HEK293 (cell line): Measurements from ENCODE around the gene MGST3.

Source experiments
- CTCF ChIP-seq: fragments of 450-650 bp; formaldehyde crosslinking; IDR thresholded peaks from 2 replicates; pipeline ENCODE4 v1.5.1; 2016; ENCODE audit warnings: missing biosample characterization, missing genetic modification characterization
- HIC1 ChIP-seq: fragments of 450-650 bp; formaldehyde crosslinking; IDR thresholded peaks from 2 replicates; pipeline ENCODE4 v1.5.1; 2016; ENCODE audit warnings: missing biosample characterization, missing genetic modification characterization
- PRDM10 ChIP-seq: fragments of 450-650 bp; formaldehyde crosslinking; IDR thresholded peaks from 2 replicates; pipeline ENCODE4 v1.5.1; 2016; ENCODE audit warnings: missing biosample characterization, missing genetic modification characterization
- PRDM6 ChIP-seq: fragments of 450-650 bp; formaldehyde crosslinking; IDR thresholded peaks from 2 replicates; pipeline ENCODE4 v1.5.1; 2017; ENCODE audit warnings: missing biosample characterization, missing genetic modification characterization
- REPIN1 ChIP-seq: fragments of 450-650 bp; formaldehyde crosslinking; IDR thresholded peaks from 2 replicates; pipeline ENCODE4 v1.5.1; 2017; ENCODE audit warnings: missing biosample characterization, missing genetic modification characterization, low read depth
- SCRT1 ChIP-seq: fragments of 450-650 bp; formaldehyde crosslinking; IDR thresholded peaks from 2 replicates; pipeline ENCODE4 v1.5.1; 2016; ENCODE audit warnings: missing biosample characterization, missing genetic modification characterization, borderline replicate concordance
- SP2 ChIP-seq: fragments of 450-650 bp; formaldehyde crosslinking; IDR thresholded peaks from 2 replicates; pipeline ENCODE4 v1.5.1; 2016; ENCODE audit warnings: missing biosample characterization, missing genetic modification characterization
- YY2 ChIP-seq: fragments of 450-650 bp; formaldehyde crosslinking; IDR thresholded peaks from 2 replicates; pipeline ENCODE4 v1.5.1; 2016; ENCODE audit warnings: missing biosample characterization, missing genetic modification characterization
- ZBTB8A ChIP-seq: fragments of 450-650 bp; formaldehyde crosslinking; IDR thresholded peaks from 2 replicates; pipeline ENCODE4 v1.5.1; 2016; ENCODE audit warnings: missing biosample characterization, missing genetic modification characterization
- ZFHX2 ChIP-seq: fragments of 450-650 bp; formaldehyde crosslinking; conservative IDR thresholded peaks from 2 replicates; pipeline ENCODE4 v1.5.1; 2016; ENCODE audit warnings: missing biosample characterization, missing genetic modification characterization
- ZFP41 ChIP-seq: fragments of 450-650 bp; formaldehyde crosslinking; IDR thresholded peaks from 2 replicates; pipeline ENCODE4 v1.5.1; 2016; ENCODE audit warnings: missing biosample characterization, missing genetic modification characterization, borderline replicate concordance
- ZNF133 ChIP-seq: fragments of 450-650 bp; formaldehyde crosslinking; IDR thresholded peaks from 2 replicates; pipeline ENCODE4 v1.5.1; 2016; ENCODE audit warnings: missing biosample characterization, missing genetic modification characterization
- ZNF174 ChIP-seq: fragments of 450-650 bp; formaldehyde crosslinking; IDR thresholded peaks from 2 replicates; pipeline ENCODE4 v1.5.0; 2017; ENCODE audit warnings: missing biosample characterization, mild to moderate bottlenecking, missing genetic modification characterization
- ZNF366 ChIP-seq: fragments of 450-650 bp; formaldehyde crosslinking; conservative IDR thresholded peaks from 2 replicates; pipeline ENCODE4 v1.5.1; 2016; ENCODE audit warnings: missing biosample characterization, missing genetic modification characterization
- ZNF521 ChIP-seq: fragments of 450-650 bp; formaldehyde crosslinking; IDR thresholded peaks from 2 replicates; pipeline ENCODE4 v1.5.1; 2017; ENCODE audit warnings: missing biosample characterization, mild to moderate bottlenecking, missing genetic modification characterization
- ZNF580 ChIP-seq: fragments of 450-650 bp; formaldehyde crosslinking; IDR thresholded peaks from 2 replicates; pipeline ENCODE4 v1.5.1; 2016; ENCODE audit warnings: missing biosample characterization, missing genetic modification characterization
- ZNF626 ChIP-seq: fragments of 450-650 bp; sonication (Bioruptor Pico); formaldehyde crosslinking; IDR thresholded peaks from 2 replicates; pipeline ENCODE4 v1.5.1; 2018; ENCODE audit warnings: missing biosample characterization, missing genetic modification characterization, inconsistent platforms
- ZNF670 ChIP-seq: fragments of 450-650 bp; formaldehyde crosslinking; IDR thresholded peaks from 2 replicates; pipeline ENCODE4 v1.5.1; 2016; ENCODE audit warnings: missing biosample characterization, missing genetic modification characterization, low read depth
- ZNF677 ChIP-seq: fragments of 450-650 bp; IDR thresholded peaks from 2 replicates; pipeline ENCODE4 v1.5.0; 2018; ENCODE audit warnings: missing biosample characterization, mild to moderate bottlenecking, missing genetic modification characterization, moderate library complexity
- ZNF747 ChIP-seq: fragments of 450-650 bp; formaldehyde crosslinking; IDR thresholded peaks from 2 replicates; pipeline ENCODE4 v1.5.1; 2016; ENCODE audit warnings: missing biosample characterization, missing genetic modification characterization
- ZNF830 ChIP-seq: fragments of 450-650 bp; IDR thresholded peaks from 2 replicates; pipeline ENCODE4 v1.5.0; 2018; ENCODE audit warnings: missing biosample characterization, missing genetic modification characterization, low read depth, mild to moderate bottlenecking, moderate library complexity
- ZNF837 ChIP-seq: fragments of 450-650 bp; formaldehyde crosslinking; IDR thresholded peaks from 2 replicates; pipeline ENCODE4 v1.5.1; 2016; ENCODE audit warnings: missing biosample characterization, missing genetic modification characterization
- ZSCAN30 ChIP-seq: fragments of 450-650 bp; IDR thresholded peaks from 2 replicates; pipeline ENCODE4 v1.5.1; 2018; ENCODE audit warnings: missing biosample characterization, mild to moderate bottlenecking, missing genetic modification characterization, moderate library complexity
- ZXDB ChIP-seq: fragments of 450-650 bp; formaldehyde crosslinking; IDR thresholded peaks from 2 replicates; pipeline ENCODE4 v1.5.1; 2016; ENCODE audit warnings: missing biosample characterization, missing genetic modification characterization
- TF ChIP-seq, protein P1 (sequence below): fragments of 450-650 bp; formaldehyde crosslinking; IDR thresholded peaks from 2 replicates; pipeline ENCODE4 v1.5.0; 2017; ENCODE audit warnings: missing biosample characterization, missing genetic modification characterization, borderline replicate concordance
- TF ChIP-seq, protein P2 (sequence below): IDR thresholded peaks from 2 replicates; pipeline ENCODE4 v1.6.1; 2011; ENCODE audit warnings: mild to moderate bottlenecking, low read depth, low read length, borderline replicate concordance

The MGST3 gene

DNA sequence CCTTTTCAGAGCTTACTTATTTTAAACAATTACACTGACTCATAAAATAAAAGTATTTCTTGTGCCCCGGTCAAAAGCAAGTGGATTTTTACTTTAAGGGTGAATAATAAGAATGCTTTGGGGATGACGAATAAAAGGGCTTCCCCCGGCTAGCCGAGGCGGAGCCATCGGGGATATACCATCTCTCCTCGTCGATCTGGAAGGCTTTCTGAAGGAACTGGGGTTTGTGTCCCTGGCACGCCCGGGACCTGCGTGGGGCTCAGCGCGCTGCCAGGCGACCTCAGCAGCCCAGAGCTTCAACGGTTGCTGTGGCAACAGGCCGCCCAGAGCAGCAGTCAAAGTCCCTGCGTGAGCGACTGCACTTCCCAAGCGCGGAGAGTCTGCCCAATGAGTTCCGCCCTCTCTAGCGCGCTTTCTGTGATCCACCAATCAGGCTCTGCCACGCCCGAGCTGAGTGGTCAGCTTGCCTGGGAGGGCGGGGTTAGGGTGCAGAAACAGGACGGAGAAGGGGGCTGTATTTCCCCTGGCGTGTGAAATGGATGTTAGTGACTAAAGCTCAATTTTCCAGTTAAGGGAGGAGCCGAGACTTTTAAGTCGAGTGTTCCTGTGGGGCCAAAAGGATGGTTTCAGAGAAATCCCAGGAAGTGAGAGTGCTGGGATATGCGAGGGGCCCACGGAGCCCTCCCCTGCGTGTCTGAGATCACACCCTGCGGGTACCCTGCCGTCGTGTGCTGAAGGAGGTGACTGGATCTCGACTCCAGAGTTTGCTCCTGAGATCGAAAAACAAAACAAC, 33.0 kb upstream of the MGST3 start (continued):
- TF ChIP-seq ZNF521 (tag by site-specific recombination) (no peak), ZNF626 (tag by site-specific recombination) (no peak), ZXDB (tag by site-specific recombination) (no peak; the same call in none of the 2 replicates), ZNF830 (no peak), YY2 (tag by site-specific recombination) (no peak), ZSCAN30 (tag by site-specific recombination) (0 out of 2 replicates have a peak, but pooled peaks have one; percentile 6), ZNF747 (tag by site-specific recombination) (no peak), ZNF174 (no peak), ZFHX2 (peak; percentile 82), REPIN1 (0 out of 2 replicates have a peak, but pooled peaks have one; percentile 46), CTCF (tag by site-specific recombination) (no peak), ZNF366 (tag by site-specific recombination) (no peak), ZBTB8A (tag by site-specific recombination) (0 out of 2 replicates have a peak, but pooled peaks have one; percentile 14), HIC1 (tag by site-specific recombination) (no peak), ZFP41 (tag by site-specific recombination) (no peak), ZNF580 (tag by site-specific recombination) (no peak), ZNF670 (tag by site-specific recombination) (no peak), ZNF133 (tag by site-specific recombination) (no peak), ZNF837 (tag by site-specific recombination) (no peak), SP2 (tag by site-specific recombination) (peak; percentile 98), PRDM10 (tag by site-specific recombination) (peak; percentile 98), SCRT1 (tag by site-specific recombination) (no peak), PRDM6 (no peak), ZNF677 (tag by site-specific recombination) (no peak)
- TF ChIP-seq, protein P1, sequence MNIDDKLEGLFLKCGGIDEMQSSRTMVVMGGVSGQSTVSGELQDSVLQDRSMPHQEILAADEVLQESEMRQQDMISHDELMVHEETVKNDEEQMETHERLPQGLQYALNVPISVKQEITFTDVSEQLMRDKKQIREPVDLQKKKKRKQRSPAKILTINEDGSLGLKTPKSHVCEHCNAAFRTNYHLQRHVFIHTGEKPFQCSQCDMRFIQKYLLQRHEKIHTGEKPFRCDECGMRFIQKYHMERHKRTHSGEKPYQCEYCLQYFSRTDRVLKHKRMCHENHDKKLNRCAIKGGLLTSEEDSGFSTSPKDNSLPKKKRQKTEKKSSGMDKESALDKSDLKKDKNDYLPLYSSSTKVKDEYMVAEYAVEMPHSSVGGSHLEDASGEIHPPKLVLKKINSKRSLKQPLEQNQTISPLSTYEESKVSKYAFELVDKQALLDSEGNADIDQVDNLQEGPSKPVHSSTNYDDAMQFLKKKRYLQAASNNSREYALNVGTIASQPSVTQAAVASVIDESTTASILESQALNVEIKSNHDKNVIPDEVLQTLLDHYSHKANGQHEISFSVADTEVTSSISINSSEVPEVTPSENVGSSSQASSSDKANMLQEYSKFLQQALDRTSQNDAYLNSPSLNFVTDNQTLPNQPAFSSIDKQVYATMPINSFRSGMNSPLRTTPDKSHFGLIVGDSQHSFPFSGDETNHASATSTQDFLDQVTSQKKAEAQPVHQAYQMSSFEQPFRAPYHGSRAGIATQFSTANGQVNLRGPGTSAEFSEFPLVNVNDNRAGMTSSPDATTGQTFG (tag by site-specific recombination) = no peak
- TF ChIP-seq, protein P2, sequence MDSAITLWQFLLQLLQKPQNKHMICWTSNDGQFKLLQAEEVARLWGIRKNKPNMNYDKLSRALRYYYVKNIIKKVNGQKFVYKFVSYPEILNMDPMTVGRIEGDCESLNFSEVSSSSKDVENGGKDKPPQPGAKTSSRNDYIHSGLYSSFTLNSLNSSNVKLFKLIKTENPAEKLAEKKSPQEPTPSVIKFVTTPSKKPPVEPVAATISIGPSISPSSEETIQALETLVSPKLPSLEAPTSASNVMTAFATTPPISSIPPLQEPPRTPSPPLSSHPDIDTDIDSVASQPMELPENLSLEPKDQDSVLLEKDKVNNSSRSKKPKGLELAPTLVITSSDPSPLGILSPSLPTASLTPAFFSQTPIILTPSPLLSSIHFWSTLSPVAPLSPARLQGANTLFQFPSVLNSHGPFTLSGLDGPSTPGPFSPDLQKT = no peak
